Mesenchymal stem cell (in vitro differentiated cells and primary cell): ENCODE results near the gene CHML.

Experiments
- DNase-seq: peaks from one replicate; pipeline ENCODE4 v3.0.0-alpha.2; 2013
- H2AFZ ChIP-seq: one replicate; pipeline ENCODE4 v1.6.1; 2013; ENCODE audit warnings: low read depth, mild to moderate bottlenecking, control low read depth, inconsistent platforms, low read length, moderate library complexity
- H2AK5ac ChIP-seq: 2 replicates; pipeline ENCODE4 v1.6.1; 2013; ENCODE audit warnings: low read length, moderate library complexity, mild to moderate bottlenecking, inconsistent platforms; ENCODE audit not compliant: severe bottlenecking
- H2BK120ac ChIP-seq: one replicate; pipeline ENCODE4 v1.6.1; 2013; ENCODE audit warnings: low read depth, mild to moderate bottlenecking, inconsistent platforms, low read length, moderate library complexity
- H2BK12ac ChIP-seq, 2 experiments: one replicate each; pipeline ENCODE4 v1.6.1; 2013; ENCODE audit warnings: inconsistent platforms in 2 of 2, low read length in 2 of 2, mild to moderate bottlenecking in 2 of 2, moderate library complexity in 2 of 2, control low read depth in 1 of 2
- H2BK15ac ChIP-seq: one replicate; pipeline ENCODE4 v1.6.1; 2013; ENCODE audit warnings: mild to moderate bottlenecking, low read depth, inconsistent platforms; ENCODE audit not compliant: poor library complexity, severe bottlenecking
- H2BK5ac ChIP-seq: 2 replicates; pipeline ENCODE4 v1.6.1; 2013; ENCODE audit warnings: low read depth, mild to moderate bottlenecking, low read length, control low read depth, inconsistent platforms; ENCODE audit not compliant: poor library complexity, severe bottlenecking
- H3K14ac ChIP-seq, 2 experiments: one replicate each; pipeline ENCODE4 v1.6.1; 2013; ENCODE audit warnings: inconsistent platforms in 2 of 2, low read length in 2 of 2, control low read depth in 1 of 2, mild to moderate bottlenecking in 1 of 2, moderate library complexity in 1 of 2
- H3K18ac ChIP-seq, 2 experiments: one replicate each; pipeline ENCODE4 v1.6.1; 2013; ENCODE audit warnings: inconsistent platforms in 2 of 2, low read length in 2 of 2, control low read depth in 1 of 2, low read depth in 1 of 2, mild to moderate bottlenecking in 1 of 2
- H3K23ac ChIP-seq, 2 experiments: one replicate each; pipeline ENCODE4 v1.6.1; 2013; ENCODE audit warnings: inconsistent platforms in 2 of 2, low read length in 2 of 2, mild to moderate bottlenecking in 2 of 2, moderate library complexity in 2 of 2, control low read depth in 1 of 2
- H3K27ac ChIP-seq: 2 replicates; pipeline ENCODE4 v1.5.1; 2013; ENCODE audit warnings: mild to moderate bottlenecking, moderate library complexity, low read length, control low read depth, inconsistent platforms; ENCODE audit not compliant: poor library complexity, severe bottlenecking
- H3K27me3 ChIP-seq, 2 experiments: 2 replicates each; pipeline versions ENCODE4 v1.6.1 to v1.7.0; 2013; ENCODE audit warnings: low read length in 2 of 2, mild to moderate bottlenecking in 2 of 2, moderate library complexity in 2 of 2, control low read depth in 1 of 2, inconsistent platforms in 1 of 2; ENCODE audit not compliant: control insufficient read depth in 1 of 2, insufficient read depth in 1 of 2
- H3K36me3 ChIP-seq, 2 experiments: 2 replicates each; pipeline versions ENCODE4 v1.6.1 to v1.7.0; 2013; ENCODE audit warnings: low read length in 2 of 2, control low read depth in 1 of 2, inconsistent platforms in 1 of 2, low read depth in 1 of 2, mild to moderate bottlenecking in 1 of 2; ENCODE audit not compliant: insufficient read depth in 2 of 2, control insufficient read depth in 1 of 2
- H3K4ac ChIP-seq, 2 experiments: one replicate each; pipeline ENCODE4 v1.6.1; 2013; ENCODE audit warnings: inconsistent platforms in 2 of 2, low read length in 2 of 2, mild to moderate bottlenecking in 2 of 2, moderate library complexity in 2 of 2, control low read depth in 1 of 2, low read depth in 1 of 2
- H3K4me1 ChIP-seq: 2 replicates; pipeline ENCODE4 v1.6.1; 2013; ENCODE audit warnings: low read depth, low read length, control low read depth; ENCODE audit not compliant: control insufficient read depth, insufficient read depth
- H3K4me2 ChIP-seq: 2 replicates; pipeline ENCODE4 v1.6.1; 2013; ENCODE audit warnings: low read length, mild to moderate bottlenecking, inconsistent platforms; ENCODE audit not compliant: poor library complexity, severe bottlenecking
- H3K4me3 ChIP-seq, 2 experiments: 2 replicates each; pipeline versions ENCODE4 v1.5.1 to v1.7.0; 2013; ENCODE audit warnings: low read length in 2 of 2, mild to moderate bottlenecking in 2 of 2, control low read depth in 1 of 2, low read depth in 1 of 2; ENCODE audit not compliant: insufficient read depth in 1 of 2
- H3K79me1 ChIP-seq: replicated peaks from 2 replicates; pipeline ENCODE4 v1.6.1; 2013; ENCODE audit warnings: mild to moderate bottlenecking, control low read depth, low read length, inconsistent platforms; ENCODE audit not compliant: poor library complexity, severe bottlenecking
- H3K9ac ChIP-seq: 2 replicates; pipeline ENCODE4 v1.7.0; 2013; ENCODE audit warnings: mild to moderate bottlenecking, low read length, moderate library complexity
- H3K9me3 ChIP-seq: 2 replicates; pipeline ENCODE4 v1.7.0; 2013; ENCODE audit warnings: mild to moderate bottlenecking, low read length; ENCODE audit not compliant: control insufficient read depth
- H4K8ac ChIP-seq: one replicate; pipeline ENCODE4 v1.6.1; 2013; ENCODE audit warnings: inconsistent platforms, mild to moderate bottlenecking, low read length, moderate library complexity
- H4K91ac ChIP-seq: one replicate; pipeline ENCODE4 v1.6.1; 2013; ENCODE audit warnings: mild to moderate bottlenecking, low read length, inconsistent platforms
- WGBS: methylation state at CpG from one replicate; pipeline ENCODE4 v1.1.7; 2013; ENCODE audit warnings: mixed read lengths; 5-methylcytosine and 5-hydroxymethylcytosine counted together

The CHML gene

GRCh38 chr1:241611063-241611462, 29.1 kb downstream of the CHML start:
- no peak overlapping the region for H3K27ac ChIP-seq
- H2AK5ac ChIP-seq, result no peak overlapping the region
- no peak overlapping the region for H3K23ac ChIP-seq
- 11% methylated on average over 3 of the region's 3 CpGs for WGBS
- peak overlapping the region in 1 of 2 experiments; percentile 68 for H2BK12ac ChIP-seq
- no peak overlapping the region for H3K14ac ChIP-seq
- no peaks in the 10 kb centered on the region for H3K9me3 ChIP-seq
- no peak overlapping the region for H3K4me3 ChIP-seq
- H3K79me1 ChIP-seq, result peaks cover 3% of the 10 kb centered on the region
- no peaks in the 10 kb centered on the region for H3K27me3 ChIP-seq
- H4K91ac ChIP-seq, result no peak overlapping the region
- DNase-seq, result peak; percentile 81
- no peaks in the 10 kb centered on the region for H3K36me3 ChIP-seq
- H2BK5ac ChIP-seq, result no peak overlapping the region
- H3K4me2 ChIP-seq, result no peak overlapping the region
- H4K8ac ChIP-seq, result no peak overlapping the region
- no peak overlapping the region for H2AFZ ChIP-seq
- H2BK120ac ChIP-seq, result no peak overlapping the region
- H3K4ac ChIP-seq, result no peak overlapping the region
- no peak overlapping the region for H2BK15ac ChIP-seq
- no peak overlapping the region for H3K18ac ChIP-seq
- peaks cover 11% of the 10 kb centered on the region for H3K4me1 ChIP-seq
- H3K9ac ChIP-seq, result peak overlapping the region; percentile 88

- peak; percentile 67 for DNase-seq
- Histone ChIP-seq H2AK5ac (peak overlapping the region; percentile 83), H4K91ac (no peak overlapping the region), H2BK5ac (no peak overlapping the region), H3K18ac (no peak overlapping the region), H2BK15ac (no peak overlapping the region), H3K27me3 (no peaks in the 10 kb centered on the region), H2BK12ac (no peak overlapping the region), H4K8ac (no peak overlapping the region), H3K4ac (no peak overlapping the region), H3K14ac (no peak overlapping the region), H3K36me3 (no peaks in the 10 kb centered on the region), H3K4me1 (peaks cover 6% of the 10 kb centered on the region), H3K9me3 (no peaks in the 10 kb centered on the region), H2AFZ (no peak overlapping the region), H3K4me2 (no peak overlapping the region), H2BK120ac (no peak overlapping the region), H3K9ac (no peak overlapping the region), H3K79me1 (peaks cover 3% of the 10 kb centered on the region), H3K4me3 (no peak overlapping the region), H3K23ac (no peak overlapping the region), H3K27ac (peak overlapping the region; percentile 48)
- WGBS, result 47% methylated on average over 7 of the region's 8 CpGs
Measured at GRCh38 chr1:241610056-241610815, 29.9 kb downstream of the CHML start.

GRCh38 chr1:241608379-241609033, 31.7 kb downstream of the CHML start:
- Histone ChIP-seq H2BK15ac (no peak overlapping the region), H3K4me2 (no peak overlapping the region), H3K18ac (no peak overlapping the region), H3K9ac (peak overlapping the region; percentile 6), H4K8ac (no peak overlapping the region), H2BK12ac (no peak overlapping the region), H3K14ac (no peak overlapping the region), H2BK120ac (no peak overlapping the region), H3K23ac (no peak overlapping the region), H2AFZ (no peak overlapping the region), H3K27me3 (no peaks in the 10 kb centered on the region), H4K91ac (no peak overlapping the region), H3K79me1 (peaks cover 3% of the 10 kb centered on the region), H2BK5ac (no peak overlapping the region), H3K4me1 (peaks cover 12% of the 10 kb centered on the region), H3K36me3 (no peaks in the 10 kb centered on the region), H3K4me3 (no peak overlapping the region), H2AK5ac (no peak overlapping the region), H3K9me3 (no peaks in the 10 kb centered on the region), H3K27ac (peak overlapping the region; percentile 27), H3K4ac (peak overlapping the region in 1 of 2 experiments; percentile 47)
- 56% methylated on average over 2 of the region's 3 CpGs for WGBS
- DNase-seq, result peak; percentile 66

- Histone ChIP-seq H3K36me3 (no peaks in the 10 kb centered on the region), H3K4me3 (no peak overlapping the region), H3K9ac (no peak overlapping the region), H2AFZ (no peak overlapping the region), H3K23ac (no peak overlapping the region), H2AK5ac (no peak overlapping the region), H3K27ac (no peak overlapping the region), H2BK15ac (no peak overlapping the region), H3K4me2 (no peak overlapping the region), H2BK120ac (no peak overlapping the region), H2BK12ac (no peak overlapping the region), H3K4me1 (peaks cover 12% of the 10 kb centered on the region), H3K4ac (no peak overlapping the region), H3K27me3 (no peaks in the 10 kb centered on the region), H4K8ac (no peak overlapping the region), H2BK5ac (no peak overlapping the region), H4K91ac (no peak overlapping the region), H3K18ac (no peak overlapping the region), H3K9me3 (no peaks in the 10 kb centered on the region), H3K79me1 (peaks cover 3% of the 10 kb centered on the region), H3K14ac (no peak overlapping the region)
- DNase-seq, result no peak
Measured at GRCh38 chr1:241607497-241607896, 32.7 kb downstream of the CHML start.
